WTC11 (cell line): ENCODE results near the gene ITPKB. TPM values are rescaled to one million over a fixed set of nuclear protein-coding genes. Genes with fewer than 3 reads are reported as not detected.

Experiments used
- ATAC-seq: fragments of 200-7000 bp; cut with Tn5 transposase; 2 replicates; pipeline ENCODE4 v1.10.0; 2021; ENCODE audit warnings: mild to moderate bottlenecking, moderate library complexity
- CTCF ChIA-PET: fragments of 300-600 bp; sonication (Branson Sonifier 250); formaldehyde crosslinking; loops from one replicate; lab custom pipeline; 2021; ENCODE audit warnings: antibody characterized with exemption; lab: Charles Lee
- POLR2A ChIA-PET: fragments of 350-600 bp; sonication (Branson Sonifier 250); formaldehyde crosslinking; loops from one replicate; lab custom pipeline; 2021; ENCODE audit warnings: antibody characterized with exemption; lab: Charles Lee
- DNase-seq: peaks from one replicate; pipeline ENCODE4 v3.0.0; 2021; ENCODE audit warnings: low spot score
- H3K27ac Mint-ChIP-seq: 2 replicates; pipeline ENCODE4 v1.8.0; 2021; ENCODE audit warnings: mixed read lengths
- H3K27me3 Mint-ChIP-seq: 2 replicates; pipeline ENCODE4 v1.8.0; 2021; ENCODE audit warnings: low read depth, mild to moderate bottlenecking, moderate library complexity, mixed read lengths
- H3K36me3 Mint-ChIP-seq: 2 replicates; pipeline ENCODE4 v1.8.0; 2021; ENCODE audit warnings: mixed read lengths
- H3K4me1 Mint-ChIP-seq: 2 replicates; pipeline ENCODE4 v1.8.0; 2022; ENCODE audit warnings: mixed read lengths
- H3K4me3 Mint-ChIP-seq: 2 replicates; pipeline ENCODE4 v1.8.0; 2021; ENCODE audit warnings: mild to moderate bottlenecking, moderate library complexity, mixed read lengths
- H3K9me3 Mint-ChIP-seq: 2 replicates; pipeline ENCODE4 v1.8.0; 2021; ENCODE audit warnings: mixed read lengths
- ARID4B ChIP-seq: sonication (generic); formaldehyde crosslinking; IDR thresholded peaks from 2 replicates; pipeline ENCODE4 v1.8.0; 2023; ENCODE audit warnings: missing genetic modification reagents, mild to moderate bottlenecking, borderline replicate concordance
- ATF6 ChIP-seq: sonication (generic); formaldehyde crosslinking; IDR thresholded peaks from 2 replicates; pipeline ENCODE4 v1.8.1; 2023; ENCODE audit warnings: mild to moderate bottlenecking, missing genetic modification reagents
- E2F5 ChIP-seq: sonication (generic); formaldehyde crosslinking; IDR thresholded peaks from 2 replicates; pipeline ENCODE4 v1.8.1; 2022; ENCODE audit warnings: mild to moderate bottlenecking, moderate library complexity, missing genetic modification reagents
- FOXK1 ChIP-seq: sonication (generic); formaldehyde crosslinking; IDR thresholded peaks from 2 replicates; pipeline ENCODE4 v1.8.0; 2022; ENCODE audit warnings: mild to moderate bottlenecking, moderate library complexity, missing genetic modification reagents
- GABPB1 ChIP-seq: sonication (generic); formaldehyde crosslinking; IDR thresholded peaks from 2 replicates; pipeline ENCODE4 v1.8.1; 2023; ENCODE audit warnings: mild to moderate bottlenecking, missing genetic modification reagents
- NR1H2 ChIP-seq: sonication (generic); formaldehyde crosslinking; IDR thresholded peaks from 2 replicates; pipeline ENCODE4 v1.9.0; 2021; ENCODE audit warnings: mild to moderate bottlenecking, moderate library complexity, missing genetic modification reagents
- NR2C2 ChIP-seq: sonication (generic); formaldehyde crosslinking; IDR thresholded peaks from 2 replicates; pipeline ENCODE4 v1.8.0; 2022; ENCODE audit warnings: mild to moderate bottlenecking, missing genetic modification reagents
- PRDM15 ChIP-seq: sonication (generic); formaldehyde crosslinking; IDR thresholded peaks from 2 replicates; pipeline ENCODE4 v1.8.0; 2022; ENCODE audit warnings: missing genetic modification reagents
- TCF7 ChIP-seq: sonication (generic); formaldehyde crosslinking; IDR thresholded peaks from 2 replicates; pipeline ENCODE4 v1.8.0; 2022; ENCODE audit warnings: mild to moderate bottlenecking, low read depth, missing genetic modification reagents, moderate library complexity
- ZNF219 ChIP-seq: sonication (generic); formaldehyde crosslinking; IDR thresholded peaks from 2 replicates; pipeline ENCODE4 v1.8.0; 2023; ENCODE audit warnings: missing genetic modification reagents, mild to moderate bottlenecking, borderline replicate concordance
- ZNF416 ChIP-seq: fragments of 250-450 bp; sonication (Bioruptor Pico); IDR thresholded peaks from 2 replicates; pipeline ENCODE4 v1.9.0; 2021; ENCODE audit warnings: mild to moderate bottlenecking, inconsistent platforms
- total RNA-seq: library from RNA; stranded (reverse); gene quantifications from 3 replicates; pipeline ENCODE4 v1.2.3, GENCODE V29; 2021
- TF ChIP-seq, protein P1 (sequence below): sonication (generic); formaldehyde crosslinking; IDR thresholded peaks from 2 replicates; pipeline ENCODE4 v1.8.1; 2023; ENCODE audit warnings: mild to moderate bottlenecking, missing genetic modification reagents
- TF ChIP-seq, protein P2 (sequence below): sonication (generic); formaldehyde crosslinking; IDR thresholded peaks from 2 replicates; pipeline ENCODE4 v1.8.0; 2022; ENCODE audit warnings: mild to moderate bottlenecking, missing genetic modification reagents
- TF ChIP-seq, protein P3 (sequence below): sonication (generic); formaldehyde crosslinking; conservative IDR thresholded peaks from 2 replicates; pipeline ENCODE4 v1.8.1; 2023; ENCODE audit warnings: mild to moderate bottlenecking, low read depth, missing genetic modification reagents, moderate library complexity
- TF ChIP-seq, protein P4 (sequence below): sonication (generic); formaldehyde crosslinking; conservative IDR thresholded peaks from 2 replicates; pipeline ENCODE4 v1.8.1; 2022; ENCODE audit warnings: mild to moderate bottlenecking, missing genetic modification reagents

Gene ITPKB
- total RNA-seq, 1 experiment from 2014 or later = 15.6 TPM

GRCh38 chr1:226632169-226632879, 106.8 kb downstream of the ITPKB start (continued):
- TF ChIP-seq, protein P1, sequence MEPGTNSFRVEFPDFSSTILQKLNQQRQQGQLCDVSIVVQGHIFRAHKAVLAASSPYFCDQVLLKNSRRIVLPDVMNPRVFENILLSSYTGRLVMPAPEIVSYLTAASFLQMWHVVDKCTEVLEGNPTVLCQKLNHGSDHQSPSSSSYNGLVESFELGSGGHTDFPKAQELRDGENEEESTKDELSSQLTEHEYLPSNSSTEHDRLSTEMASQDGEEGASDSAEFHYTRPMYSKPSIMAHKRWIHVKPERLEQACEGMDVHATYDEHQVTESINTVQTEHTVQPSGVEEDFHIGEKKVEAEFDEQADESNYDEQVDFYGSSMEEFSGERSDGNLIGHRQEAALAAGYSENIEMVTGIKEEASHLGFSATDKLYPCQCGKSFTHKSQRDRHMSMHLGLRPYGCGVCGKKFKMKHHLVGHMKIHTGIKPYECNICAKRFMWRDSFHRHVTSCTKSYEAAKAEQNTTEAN = no peak
- TF ChIP-seq PRDM15 (CRISPR knock-in tag) (no peak), FOXK1 (no peak), ARID4B (CRISPR knock-in tag) (no peak), E2F5 (CRISPR knock-in tag) (no peak), ATF6 (CRISPR knock-in tag) (no peak), TCF7 (CRISPR knock-in tag) (no peak)

DNA sequence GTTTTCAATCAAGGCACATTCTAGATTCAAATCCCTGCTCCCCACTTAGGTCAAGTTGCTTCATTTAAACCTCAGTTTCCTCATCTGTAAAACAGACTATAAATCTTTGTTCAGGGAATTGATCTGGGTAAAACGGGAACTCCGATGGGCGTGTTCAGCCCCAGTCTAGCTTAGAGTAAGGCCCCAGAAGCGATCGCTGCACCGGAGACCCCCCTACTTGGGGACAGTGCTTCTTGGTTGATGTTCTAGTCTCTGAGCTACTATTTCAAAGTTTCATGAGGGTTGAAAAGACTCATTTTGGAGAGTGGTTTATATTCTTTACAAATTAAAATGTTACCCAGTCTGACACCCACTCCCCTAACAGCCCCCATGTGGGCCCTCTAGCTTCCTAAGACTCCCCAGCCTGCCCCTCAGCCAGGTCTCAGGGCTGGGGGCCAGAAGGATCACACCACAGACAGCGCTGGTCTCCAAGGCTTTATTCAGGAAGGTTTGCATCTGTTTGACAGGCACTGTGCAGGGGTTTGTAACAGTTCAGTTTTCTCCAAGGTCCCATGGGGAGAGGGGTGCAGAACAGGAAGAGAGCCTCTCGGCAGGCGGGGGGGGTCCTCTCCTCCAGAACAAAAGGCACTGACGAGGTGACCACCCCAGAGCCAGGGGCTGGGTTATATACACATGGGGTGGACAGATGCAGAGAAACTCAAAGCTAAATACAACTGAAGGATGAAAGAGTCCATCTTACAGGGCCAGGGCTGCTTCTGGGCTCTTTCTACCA, 107.7 kb downstream of the ITPKB start:
- no peak for DNase-seq
- ChIA-PET POLR2A (interaction anchor here (0.6 kb wide), 1 partner anchor 41 kb away, joined by 3 read pairs; no protein-coding TSS in a partner anchor), CTCF (interaction anchor here (1.1 kb wide), 1 partner anchor 23 kb away, joined by 3 read pairs; no protein-coding TSS in a partner anchor)
- Mint-ChIP-seq H3K36me3 (peaks cover 5% of the 10 kb centered on the region; the same call in 1 of the 2 replicates), H3K27me3 (peaks cover 24% of the 10 kb centered on the region), H3K9me3 (peaks cover 5% of the 10 kb centered on the region), H3K27ac (no peak overlapping the region), H3K4me1 (peaks cover 15% of the 10 kb centered on the region; the same call in 1 of the 2 replicates), H3K4me3 (no peak overlapping the region)
- no peak for ATAC-seq
- TF ChIP-seq ZNF219 (no peak), NR2C2 (CRISPR knock-in tag) (no peak), ZNF416 (no peak), GABPB1 (CRISPR knock-in tag) (no peak), NR1H2 (CRISPR knock-in tag) (no peak)
- TF ChIP-seq, protein P2, sequence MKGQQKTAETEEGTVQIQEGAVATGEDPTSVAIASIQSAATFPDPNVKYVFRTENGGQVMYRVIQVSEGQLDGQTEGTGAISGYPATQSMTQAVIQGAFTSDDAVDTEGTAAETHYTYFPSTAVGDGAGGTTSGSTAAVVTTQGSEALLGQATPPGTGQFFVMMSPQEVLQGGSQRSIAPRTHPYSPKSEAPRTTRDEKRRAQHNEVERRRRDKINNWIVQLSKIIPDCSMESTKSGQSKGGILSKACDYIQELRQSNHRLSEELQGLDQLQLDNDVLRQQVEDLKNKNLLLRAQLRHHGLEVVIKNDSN = no peak
- TF ChIP-seq, protein P3, sequence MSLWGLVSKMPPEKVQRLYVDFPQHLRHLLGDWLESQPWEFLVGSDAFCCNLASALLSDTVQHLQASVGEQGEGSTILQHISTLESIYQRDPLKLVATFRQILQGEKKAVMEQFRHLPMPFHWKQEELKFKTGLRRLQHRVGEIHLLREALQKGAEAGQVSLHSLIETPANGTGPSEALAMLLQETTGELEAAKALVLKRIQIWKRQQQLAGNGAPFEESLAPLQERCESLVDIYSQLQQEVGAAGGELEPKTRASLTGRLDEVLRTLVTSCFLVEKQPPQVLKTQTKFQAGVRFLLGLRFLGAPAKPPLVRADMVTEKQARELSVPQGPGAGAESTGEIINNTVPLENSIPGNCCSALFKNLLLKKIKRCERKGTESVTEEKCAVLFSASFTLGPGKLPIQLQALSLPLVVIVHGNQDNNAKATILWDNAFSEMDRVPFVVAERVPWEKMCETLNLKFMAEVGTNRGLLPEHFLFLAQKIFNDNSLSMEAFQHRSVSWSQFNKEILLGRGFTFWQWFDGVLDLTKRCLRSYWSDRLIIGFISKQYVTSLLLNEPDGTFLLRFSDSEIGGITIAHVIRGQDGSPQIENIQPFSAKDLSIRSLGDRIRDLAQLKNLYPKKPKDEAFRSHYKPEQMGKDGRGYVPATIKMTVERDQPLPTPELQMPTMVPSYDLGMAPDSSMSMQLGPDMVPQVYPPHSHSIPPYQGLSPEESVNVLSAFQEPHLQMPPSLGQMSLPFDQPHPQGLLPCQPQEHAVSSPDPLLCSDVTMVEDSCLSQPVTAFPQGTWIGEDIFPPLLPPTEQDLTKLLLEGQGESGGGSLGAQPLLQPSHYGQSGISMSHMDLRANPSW (CRISPR knock-in tag) = no peak
- TF ChIP-seq, protein P4, sequence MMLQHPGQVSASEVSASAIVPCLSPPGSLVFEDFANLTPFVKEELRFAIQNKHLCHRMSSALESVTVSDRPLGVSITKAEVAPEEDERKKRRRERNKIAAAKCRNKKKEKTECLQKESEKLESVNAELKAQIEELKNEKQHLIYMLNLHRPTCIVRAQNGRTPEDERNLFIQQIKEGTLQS (CRISPR knock-in tag) = no peak
